Thymus (tissue), 11 donors: ENCODE data around the gene KCNG2. TPM values are rescaled to one million over a fixed set of nuclear protein-coding genes. Genes with fewer than 3 reads are reported as not detected.

ENCODE experiments used
- DNase-seq, 9 donors: peaks; one replicate each; pipeline ENCODE4 v3.0.0-alpha.2; 2013; ENCODE audit warnings: low spot score in 9 of 9, low read depth in 6 of 9, missing footprints in 1 of 9
- H3K27ac ChIP-seq, 2 donors: one replicate each; pipeline ENCODE4 v1.5.1; 2013; ENCODE audit warnings: control low read depth in 1 of 2, low read depth in 1 of 2, low read length in 1 of 2, mild to moderate bottlenecking in 1 of 2, moderate library complexity in 1 of 2
- H3K27me3 ChIP-seq, 2 donors: one replicate each; pipeline ENCODE4 v1.5.1; 2013; ENCODE audit warnings: low read length in 1 of 2; ENCODE audit not compliant: control insufficient read depth in 2 of 2, insufficient read depth in 1 of 2
- H3K36me3 ChIP-seq, 2 donors: one replicate each; pipeline ENCODE4 v1.5.1; 2013; ENCODE audit warnings: low read length in 1 of 2, mild to moderate bottlenecking in 1 of 2, moderate library complexity in 1 of 2; ENCODE audit not compliant: control insufficient read depth in 2 of 2, insufficient read depth in 2 of 2
- H3K4me1 ChIP-seq, 2 donors: one replicate each; pipeline ENCODE4 v1.5.1; 2013; ENCODE audit warnings: low read length in 2 of 2; ENCODE audit not compliant: control insufficient read depth in 2 of 2, insufficient read depth in 2 of 2
- H3K4me3 ChIP-seq, 2 donors: one replicate each; pipeline ENCODE4 v1.5.1; 2013; ENCODE audit warnings: low read length in 2 of 2, control low read depth in 1 of 2, mild to moderate bottlenecking in 1 of 2
- H3K9me3 ChIP-seq, 2 donors: one replicate each; pipeline ENCODE4 v1.5.1; 2013; ENCODE audit warnings: low read length in 1 of 2, mild to moderate bottlenecking in 1 of 2; ENCODE audit not compliant: control insufficient read depth in 2 of 2, insufficient read depth in 1 of 2
- WGBS: extraction: QIAGEN DNeasy Blood & Tissue Kit; methylation state at CpG from one replicate; pipeline ENCODE4 v1.1.7; 2013; 5-methylcytosine and 5-hydroxymethylcytosine counted together
- polyA plus RNA-seq: library from polyadenylated mRNA; stranded (reverse); fragments of 200-250 nt; gene quantifications from one replicate; pipeline ENCODE4 v1.2.3, GENCODE V29; 2013
- total RNA-seq: library from RNA; stranded (reverse); fragments of 120-200 nt; gene quantifications from one replicate; pipeline ENCODE4 v1.2.4, GENCODE V29; 2013
- donor health status: healthy.

KCNG2 gene
- total and polyA plus RNA-seq, 2 donors: 0.14 to 0.19 TPM

- H3K4me1 ChIP-seq: peaks cover 0 to 8% of the 10 kb centered on the region in 2 donors
- WGBS: 9% methylated on average over 106 of the region's 106 CpGs
- no peak overlapping the region for H3K27ac ChIP-seq
- peaks cover 27 to 87% of the 10 kb centered on the region in 2 donors for H3K27me3 ChIP-seq
- H3K4me3 ChIP-seq: no peak overlapping the region
- no peaks in the 10 kb centered on the region for H3K9me3 ChIP-seq
- DNase-seq: no peak
- no peaks in the 10 kb centered on the region for H3K36me3 ChIP-seq
Measured at GRCh38 chr18:79787865-79788733, 9.6 kb upstream of the KCNG2 start.

- peaks cover 27 to 87% of the 10 kb centered on the region in 2 donors for H3K27me3 ChIP-seq
- no peak overlapping the region for H3K27ac ChIP-seq
- no peak overlapping the region for H3K4me3 ChIP-seq
- H3K4me1 ChIP-seq: peaks cover 0 to 8% of the 10 kb centered on the region in 2 donors
- H3K36me3 ChIP-seq: no peaks in the 10 kb centered on the region
- WGBS: 76% methylated on average over 27 of the region's 27 CpGs
- DNase-seq: no peak
- H3K9me3 ChIP-seq: no peaks in the 10 kb centered on the region
Measured at GRCh38 chr18:79788734-79789085, 9.0 kb upstream of the KCNG2 start.

GRCh38 chr18:79789091-79789891 lies 8.4 kb upstream of the KCNG2 start:
- Histone ChIP-seq H3K4me1 (peaks cover 0 to 8% of the 10 kb centered on the region in 2 donors), H3K27me3 (peaks cover 27 to 82% of the 10 kb centered on the region in 2 donors), H3K36me3 (no peaks in the 10 kb centered on the region), H3K9me3 (no peaks in the 10 kb centered on the region), H3K27ac (no peak overlapping the region), H3K4me3 (no peak overlapping the region)
- no peak for DNase-seq
- WGBS: 96% methylated on average over 54 of the region's 54 CpGs

- Histone ChIP-seq H3K27me3 (peaks cover 27 to 81% of the 10 kb centered on the region in 2 donors), H3K9me3 (no peaks in the 10 kb centered on the region), H3K4me3 (no peak overlapping the region), H3K36me3 (no peaks in the 10 kb centered on the region), H3K4me1 (peaks cover 0 to 8% of the 10 kb centered on the region in 2 donors), H3K27ac (no peak overlapping the region)
- 73% methylated on average over 46 of the region's 46 CpGs for WGBS
- DNase-seq: peak in 1 of 9 donors; percentile 12
Measured at GRCh38 chr18:79789901-79790890, 7.5 kb upstream of the KCNG2 start.

GRCh38 chr18:79790996-79791972 lies 6.5 kb upstream of the KCNG2 start:
- no peak overlapping the region for H3K4me3 ChIP-seq
- H3K4me1 ChIP-seq: peaks cover 0 to 8% of the 10 kb centered on the region in 2 donors
- peak overlapping the region in 1 of 2 donors; percentile 11 for H3K27ac ChIP-seq
- H3K27me3 ChIP-seq: peaks cover 26 to 80% of the 10 kb centered on the region in 2 donors
- 20% methylated on average over 21 of the region's 21 CpGs for WGBS
- no peaks in the 10 kb centered on the region for H3K36me3 ChIP-seq
- DNase-seq: peak in 1 of 9 donors; percentile 21
- H3K9me3 ChIP-seq: no peaks in the 10 kb centered on the region

GRCh38 chr18:79792096-79792987 lies 5.4 kb upstream of the KCNG2 start:
- Histone ChIP-seq H3K9me3 (no peaks in the 10 kb centered on the region), H3K27ac (no peak overlapping the region), H3K4me1 (peaks cover 0 to 8% of the 10 kb centered on the region in 2 donors), H3K36me3 (no peaks in the 10 kb centered on the region), H3K4me3 (no peak overlapping the region), H3K27me3 (peaks cover 32 to 81% of the 10 kb centered on the region in 2 donors)
- no peak for DNase-seq
- WGBS: 66% methylated on average over 46 of the region's 46 CpGs

GRCh38 chr18:79792988-79793355 lies 4.8 kb upstream of the KCNG2 start:
- Histone ChIP-seq H3K9me3 (no peaks in the 10 kb centered on the region), H3K27ac (no peak overlapping the region), H3K36me3 (no peaks in the 10 kb centered on the region), H3K4me1 (peaks cover 0 to 10% of the 10 kb centered on the region in 2 donors), H3K4me3 (no peak overlapping the region), H3K27me3 (peaks cover 38 to 82% of the 10 kb centered on the region in 2 donors)
- 53% methylated on average over 4 of the region's 4 CpGs for WGBS
- DNase-seq: no peak
